Measurements from ENCODE around the gene ARHGAP6.

DNA sequence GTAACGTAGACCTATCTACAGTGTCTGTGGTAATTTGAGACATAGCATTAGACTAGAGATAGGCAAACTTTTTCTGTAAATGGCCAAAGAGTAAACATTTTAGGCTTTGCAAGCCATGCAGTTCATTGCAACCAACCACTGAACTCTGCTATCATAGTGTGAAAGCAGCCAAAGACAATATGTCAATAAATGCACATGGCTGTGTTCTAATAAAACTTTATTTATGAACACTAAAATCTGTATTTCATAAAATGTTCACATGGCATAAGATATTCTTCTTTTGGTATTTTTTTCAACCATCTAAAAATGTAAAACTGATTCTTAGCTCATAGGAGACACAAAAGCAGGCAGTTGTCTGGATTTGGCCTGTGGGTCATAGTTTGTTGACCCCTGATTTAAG lies 251.6 kb downstream of the ARHGAP6 start:
- TF ChIP-seq, protein P1, sequence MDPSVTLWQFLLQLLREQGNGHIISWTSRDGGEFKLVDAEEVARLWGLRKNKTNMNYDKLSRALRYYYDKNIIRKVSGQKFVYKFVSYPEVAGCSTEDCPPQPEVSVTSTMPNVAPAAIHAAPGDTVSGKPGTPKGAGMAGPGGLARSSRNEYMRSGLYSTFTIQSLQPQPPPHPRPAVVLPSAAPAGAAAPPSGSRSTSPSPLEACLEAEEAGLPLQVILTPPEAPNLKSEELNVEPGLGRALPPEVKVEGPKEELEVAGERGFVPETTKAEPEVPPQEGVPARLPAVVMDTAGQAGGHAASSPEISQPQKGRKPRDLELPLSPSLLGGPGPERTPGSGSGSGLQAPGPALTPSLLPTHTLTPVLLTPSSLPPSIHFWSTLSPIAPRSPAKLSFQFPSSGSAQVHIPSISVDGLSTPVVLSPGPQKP (IDR thresholded peaks at IDR 0.05; ENCODE audit: low read depth, low read length): no peak
- no peak for TF ChIP-seq KDM5A (IDR thresholded peaks at IDR 0.05)
- TF ChIP-seq NR3C1 (IDR thresholded peaks at IDR 0.05): no peak

Data from A549 (cell line).